ENCODE data around the gene KCNA1.
"Not testable (repeated sequence)": the region's sequence is repeated elsewhere in the genome, so short reads cannot be mapped to it uniquely, and the experiment has no call there.

KCNA1 gene

GRCh38 chr12:4870423-4870822 is 39.3 kb upstream of the KCNA1 start:
- DNase-seq (ENCODE audit: low spot score): no peak
- Histone ChIP-seq H3K4me3 (no peak overlapping the region), H3K27ac (no peak overlapping the region)
- no peak for TF ChIP-seq CTCF (IDR thresholded peaks at IDR 0.05)

DNA sequence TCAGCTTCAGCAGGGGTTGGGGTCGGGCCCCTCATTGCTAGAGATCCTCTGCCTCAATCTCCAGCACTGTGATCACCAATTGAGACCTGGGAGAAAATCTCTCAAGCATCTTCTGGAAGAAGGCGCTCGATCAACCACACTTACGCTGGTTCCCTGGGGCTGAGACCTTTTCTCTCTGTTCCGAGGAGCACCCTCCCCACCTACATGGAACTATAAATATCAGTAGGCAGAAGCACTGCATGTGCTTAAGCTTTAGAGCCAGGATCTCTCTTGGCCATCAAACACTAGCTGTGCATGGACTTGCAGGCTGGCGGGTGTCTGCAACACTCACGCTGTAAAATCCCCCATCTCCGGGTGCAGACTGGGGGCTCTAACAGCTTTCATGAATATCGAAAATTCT is 38.2 kb upstream of the KCNA1 start:
- Histone ChIP-seq H3K4me3 (no peak overlapping the region), H3K27ac (no peak overlapping the region)
- no peak for DNase-seq (ENCODE audit: low spot score)
- TF ChIP-seq CTCF (IDR thresholded peaks at IDR 0.05): no peak

- no peak for TF ChIP-seq CTCF (IDR thresholded peaks at IDR 0.05)
- Histone ChIP-seq H3K27ac (no peak overlapping the region), H3K4me3 (no peak overlapping the region)
- DNase-seq (ENCODE audit: low spot score): no peak
Measured at GRCh38 chr12:4873947-4874346, 35.8 kb upstream of the KCNA1 start.

DNA sequence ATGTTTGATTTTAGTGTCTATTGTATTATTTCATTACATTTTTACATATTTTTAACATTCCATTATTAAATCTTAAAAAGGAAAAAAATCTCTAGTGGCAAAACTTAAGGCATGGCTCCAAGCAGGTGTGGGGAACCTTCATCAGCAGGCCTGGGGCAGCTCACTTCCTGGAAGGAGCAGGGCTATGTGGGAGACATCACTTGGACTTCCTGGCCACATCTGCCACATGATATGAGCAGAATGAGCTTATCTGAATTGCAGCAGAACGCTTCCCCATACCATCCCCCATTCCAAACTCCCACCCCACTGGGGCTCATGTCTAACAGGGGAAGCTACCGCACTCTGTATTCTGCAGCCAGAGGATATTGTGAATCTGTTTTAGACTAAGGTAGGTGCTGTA is 35.0 kb upstream of the KCNA1 start:
- H3K27ac ChIP-seq: no peak overlapping the region
- TF ChIP-seq CTCF (IDR thresholded peaks at IDR 0.05): no peak
- DNase-seq (ENCODE audit: low spot score): no peak
- no peak overlapping the region for H3K4me3 ChIP-seq

DNA sequence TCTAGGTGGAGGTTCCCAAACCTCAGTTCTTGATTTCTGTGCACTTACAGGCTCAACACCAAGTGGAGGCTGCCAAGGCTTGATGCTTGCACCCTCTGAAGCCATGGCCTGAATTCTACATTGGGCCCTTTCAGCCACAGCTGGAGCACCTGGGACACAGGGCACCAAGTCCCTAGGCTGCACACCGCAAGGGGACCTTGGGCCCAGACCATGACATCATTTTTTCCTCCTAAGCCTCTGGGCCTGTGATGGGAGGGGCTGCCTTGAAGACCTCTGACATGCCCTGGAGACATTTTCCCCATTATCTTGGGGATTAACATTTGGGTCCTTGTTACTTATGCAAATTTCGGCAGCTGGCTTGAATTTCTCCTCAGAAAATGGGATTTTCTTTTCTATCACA is 30.2 kb upstream of the KCNA1 start:
- not testable (repeated sequence) for H3K27ac ChIP-seq; H3K4me3 ChIP-seq; DNase-seq (ENCODE audit: low spot score)

- no peak for DNase-seq (ENCODE audit: low spot score)
- TF ChIP-seq CTCF (IDR thresholded peaks at IDR 0.05): no peak
- no peak overlapping the region for H3K27ac ChIP-seq
- H3K4me3 ChIP-seq: no peak overlapping the region
Measured at GRCh38 chr12:4881266-4882064, 28.2 kb upstream of the KCNA1 start.

- H3K4me3 ChIP-seq: no peak overlapping the region
- no peak overlapping the region for H3K27ac ChIP-seq
- no peak for DNase-seq (ENCODE audit: low spot score)
- no peak for TF ChIP-seq CTCF (IDR thresholded peaks at IDR 0.05)
Measured at GRCh38 chr12:4891866-4892265, 17.8 kb upstream of the KCNA1 start.

Data from coronary artery (tissue), 2 donors.